ENCODE results near the gene ROPN1. TPM values are rescaled to one million over a fixed set of nuclear protein-coding genes. Genes with fewer than 3 reads are reported as not detected.

The ROPN1 gene
- total RNA-seq, 1 donor from 2014 or later = not detected

- H3K36me3 ChIP-seq = peaks cover 41% of the 10 kb centered on the region
- Mint-ChIP-seq H3K9me3 (no peaks in the 10 kb centered on the region), H3K27ac (no peak overlapping the region)
Observed at GRCh38 chr3:123935830-123936229, 56.1 kb downstream of the ROPN1 start.

GRCh38 chr3:123934250-123934649 is 57.7 kb downstream of the ROPN1 start:
- no peak overlapping the region for H3K27ac Mint-ChIP-seq

More at GRCh38 chr3:123935830-123936229, 56.1 kb downstream of the ROPN1 start:
- Histone ChIP-seq H4K20me1 (ENCODE audit: low read depth) (no peaks in the 10 kb centered on the region), H3K79me2 (ENCODE audit: low read depth) (no peaks in the 10 kb centered on the region), H3K9ac (no peak overlapping the region), H2AFZ (replicated peaks) (no peak overlapping the region), H3K4me2 (no peak overlapping the region), H3K27me3 (no peaks in the 10 kb centered on the region), H3F3A (ENCODE audit: low read depth) (peaks cover 7% of the 10 kb centered on the region), H3K4me3 (no peak overlapping the region), H3K9me3 (ENCODE audit: low read depth) (no peaks in the 10 kb centered on the region), H3K4me1 (no peaks in the 10 kb centered on the region), H3K27ac (no peak overlapping the region)
- H3K27me3 Mint-ChIP-seq (ENCODE audit: insufficient read depth, low read depth) = no peaks in the 10 kb centered on the region
- DNase-seq (ENCODE audit: low spot score) = no peak
- H3K4me1 Mint-ChIP-seq = peaks cover 5% of the 10 kb centered on the region
- no peak overlapping the region for H3K4me3 Mint-ChIP-seq
- TF ChIP-seq EZH2 (IDR thresholded peaks at IDR 0.05) = no peak
- peaks cover 29% of the 10 kb centered on the region for H3K36me3 Mint-ChIP-seq

DNA sequence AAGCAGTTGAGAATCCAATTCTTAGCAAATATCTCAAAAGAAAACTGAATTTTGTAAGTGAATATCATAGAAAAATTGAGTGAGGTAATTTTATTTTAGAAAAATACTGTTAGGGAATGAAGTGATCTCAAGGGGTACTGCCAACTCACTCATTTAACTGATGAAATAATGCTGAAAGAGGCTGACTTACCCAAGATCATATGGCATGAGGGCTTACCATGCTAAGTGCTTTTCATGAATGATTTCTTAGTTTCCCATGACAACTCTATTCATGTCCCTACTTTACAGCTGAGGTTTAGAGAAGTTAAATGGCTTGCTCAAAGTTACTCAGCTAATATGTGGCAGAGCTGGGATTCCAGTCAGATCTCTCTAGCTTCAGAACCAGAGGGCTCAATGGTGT is 61.5 kb downstream of the ROPN1 start:
- Histone ChIP-seq H3K4me1 (no peaks in the 10 kb centered on the region), H3K27ac (no peak overlapping the region), H2AFZ (replicated peaks) (no peak overlapping the region), H3K36me3 (peaks cover 44% of the 10 kb centered on the region), H3K79me2 (ENCODE audit: low read depth) (no peaks in the 10 kb centered on the region), H3K9me3 (ENCODE audit: low read depth) (no peaks in the 10 kb centered on the region), H3K27me3 (no peaks in the 10 kb centered on the region), H3K4me2 (no peak overlapping the region), H3K4me3 (no peak overlapping the region), H3F3A (ENCODE audit: low read depth) (no peaks in the 10 kb centered on the region), H3K9ac (no peak overlapping the region), H4K20me1 (ENCODE audit: low read depth) (no peaks in the 10 kb centered on the region)
- H3K9me3 Mint-ChIP-seq = no peaks in the 10 kb centered on the region
- DNase-seq (ENCODE audit: low spot score) = no peak
- no peak overlapping the region for H3K4me3 Mint-ChIP-seq
- H3K27ac Mint-ChIP-seq = no peak overlapping the region
- no peak for TF ChIP-seq CTCF (IDR thresholded peaks at IDR 0.05)
- no peak for TF ChIP-seq EZH2 (IDR thresholded peaks at IDR 0.05)
- TF ChIP-seq EZH2phosphoT487 (IDR thresholded peaks at IDR 0.05) = no peak
- no peaks in the 10 kb centered on the region for H3K27me3 Mint-ChIP-seq (ENCODE audit: insufficient read depth, low read depth)
- H3K4me1 Mint-ChIP-seq = peaks cover 3% of the 10 kb centered on the region
- H3K36me3 Mint-ChIP-seq = peaks cover 29% of the 10 kb centered on the region

More at GRCh38 chr3:123934250-123934649, 57.7 kb downstream of the ROPN1 start:
- no peak overlapping the region for H3K4me2 ChIP-seq
- TF ChIP-seq CTCF (IDR thresholded peaks at IDR 0.05) (no peak), EZH2phosphoT487 (IDR thresholded peaks at IDR 0.05) (no peak), EZH2 (IDR thresholded peaks at IDR 0.05) (no peak)
- H3K27me3 ChIP-seq = no peaks in the 10 kb centered on the region
- H3K4me1 ChIP-seq = no peaks in the 10 kb centered on the region
- no peaks in the 10 kb centered on the region for H4K20me1 ChIP-seq (ENCODE audit: low read depth)
- Mint-ChIP-seq H3K36me3 (peaks cover 31% of the 10 kb centered on the region), H3K4me3 (no peak overlapping the region), H3K27me3 (ENCODE audit: insufficient read depth, low read depth) (no peaks in the 10 kb centered on the region), H3K4me1 (peaks cover 8% of the 10 kb centered on the region), H3K9me3 (no peaks in the 10 kb centered on the region)
- H3K9me3 ChIP-seq (ENCODE audit: low read depth) = no peaks in the 10 kb centered on the region
- H2AFZ ChIP-seq (replicated peaks) = no peak overlapping the region
- no peak for DNase-seq (ENCODE audit: low spot score)
- H3K36me3 ChIP-seq = peaks cover 56% of the 10 kb centered on the region
- H3K27ac ChIP-seq = no peak overlapping the region
- no peaks in the 10 kb centered on the region for H3K79me2 ChIP-seq (ENCODE audit: low read depth)
- no peak overlapping the region for H3K9ac ChIP-seq
- H3K4me3 ChIP-seq = no peak overlapping the region
- H3F3A ChIP-seq (ENCODE audit: low read depth) = peaks cover 7% of the 10 kb centered on the region

DNA sequence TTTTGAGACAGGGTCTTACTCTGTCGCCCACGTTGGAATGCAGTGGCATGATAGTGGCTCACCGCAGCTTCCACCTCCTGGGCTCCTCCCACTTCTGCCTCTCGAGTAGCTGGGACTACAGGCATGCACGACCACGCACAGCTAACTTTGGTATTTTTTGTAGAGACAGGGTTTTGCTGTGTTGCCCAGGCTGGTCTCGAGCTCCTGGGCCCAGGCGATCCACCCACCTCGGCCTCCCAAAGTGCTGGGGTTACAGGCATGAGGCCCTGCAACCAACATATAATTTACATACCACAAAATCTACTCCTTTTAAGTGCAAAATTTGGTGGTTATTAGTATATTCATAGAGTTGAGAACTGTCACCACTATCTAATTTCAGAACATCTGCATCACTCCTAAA is 62.6 kb downstream of the ROPN1 start:
- H3K4me3 Mint-ChIP-seq = no peak overlapping the region
- H3K79me2 ChIP-seq (ENCODE audit: low read depth) = no peaks in the 10 kb centered on the region
- H3K36me3 Mint-ChIP-seq = peaks cover 36% of the 10 kb centered on the region
- no peaks in the 10 kb centered on the region for H3K9me3 Mint-ChIP-seq
- no peak overlapping the region for H2AFZ ChIP-seq (replicated peaks)
- H3K27ac Mint-ChIP-seq = no peak overlapping the region
- no peaks in the 10 kb centered on the region for H3K4me1 ChIP-seq
- H3K4me1 Mint-ChIP-seq = peaks cover 3% of the 10 kb centered on the region
- H3K9ac ChIP-seq = no peak overlapping the region
- no peaks in the 10 kb centered on the region for H3F3A ChIP-seq (ENCODE audit: low read depth)
- no peak overlapping the region for H3K4me2 ChIP-seq
- H3K27me3 Mint-ChIP-seq (ENCODE audit: insufficient read depth, low read depth) = no peaks in the 10 kb centered on the region
- H3K4me3 ChIP-seq = no peak overlapping the region
- H3K27ac ChIP-seq = no peak overlapping the region
- no peaks in the 10 kb centered on the region for H4K20me1 ChIP-seq (ENCODE audit: low read depth)
- DNase-seq (ENCODE audit: low spot score) = no peak
- no peak for TF ChIP-seq CTCF (IDR thresholded peaks at IDR 0.05)
- TF ChIP-seq EZH2 (IDR thresholded peaks at IDR 0.05) = no peak
- TF ChIP-seq EZH2phosphoT487 (IDR thresholded peaks at IDR 0.05) = no peak
- H3K36me3 ChIP-seq = peaks cover 39% of the 10 kb centered on the region
- no peaks in the 10 kb centered on the region for H3K27me3 ChIP-seq
- H3K9me3 ChIP-seq (ENCODE audit: low read depth) = no peaks in the 10 kb centered on the region

Measured in neural progenitor cell (in vitro differentiated cells).